ENCODE measurements around the gene LMBR1. TPM values are rescaled to one million over a fixed set of nuclear protein-coding genes. Genes with fewer than 3 reads are reported as not detected.
"Not testable (repeated sequence)": the region's sequence is repeated elsewhere in the genome, so short reads cannot be mapped to it uniquely, and the experiment has no call there.

The LMBR1 gene
- polyA plus RNA-seq, 3 donors from 2014 or later, result 20.2 to 34.3 (median 23.3) TPM

GRCh38 chr7:156858523-156858922, 34.5 kb downstream of the LMBR1 start:
- DNase-seq, result no peak
- Mint-ChIP-seq H3K4me3 (no peak overlapping the region), H3K27me3 (ENCODE audit: low read depth in 3 of 3) (peaks cover 0 to 6% (median 4%) of the 10 kb centered on the region in 3 donors), H3K9me3 (peaks cover 23 to 46% (median 38%) of the 10 kb centered on the region in 6 donors), H3K27ac (peak overlapping the region in 1 of 6 donors; percentile 53), H3K36me3 (peaks cover 47 to 76% (median 61%) of the 10 kb centered on the region in 3 donors), H3K4me1 (peaks cover 4 to 25% of the 10 kb centered on the region in 2 donors)

- Mint-ChIP-seq H3K4me1 (peaks cover 4 to 25% of the 10 kb centered on the region in 2 donors), H3K36me3 (peaks cover 45 to 70% (median 60%) of the 10 kb centered on the region in 3 donors), H3K27me3 (ENCODE audit: low read depth in 3 of 3) (peaks cover 0 to 6% (median 4%) of the 10 kb centered on the region in 3 donors), H3K4me3 (no peak overlapping the region), H3K9me3 (peaks cover 23 to 46% (median 38%) of the 10 kb centered on the region in 6 donors), H3K27ac (no peak overlapping the region)
- DNase-seq, result no peak
Measured at GRCh38 chr7:156857757-156858156, 35.2 kb downstream of the LMBR1 start.

GRCh38 chr7:156854654-156855053, 38.3 kb downstream of the LMBR1 start:
- Mint-ChIP-seq H3K27me3 (ENCODE audit: low read depth in 3 of 3) (peaks cover 0 to 3% (median 0%) of the 10 kb centered on the region in 3 donors), H3K9me3 (peaks cover 15 to 35% (median 31%) of the 10 kb centered on the region in 6 donors), H3K4me1 (peaks cover 4 to 20% of the 10 kb centered on the region in 2 donors), H3K36me3 (peaks cover 23 to 51% (median 37%) of the 10 kb centered on the region in 3 donors), H3K4me3 (no peak overlapping the region), H3K27ac (no peak overlapping the region)
- DNase-seq, result no peak

DNA sequence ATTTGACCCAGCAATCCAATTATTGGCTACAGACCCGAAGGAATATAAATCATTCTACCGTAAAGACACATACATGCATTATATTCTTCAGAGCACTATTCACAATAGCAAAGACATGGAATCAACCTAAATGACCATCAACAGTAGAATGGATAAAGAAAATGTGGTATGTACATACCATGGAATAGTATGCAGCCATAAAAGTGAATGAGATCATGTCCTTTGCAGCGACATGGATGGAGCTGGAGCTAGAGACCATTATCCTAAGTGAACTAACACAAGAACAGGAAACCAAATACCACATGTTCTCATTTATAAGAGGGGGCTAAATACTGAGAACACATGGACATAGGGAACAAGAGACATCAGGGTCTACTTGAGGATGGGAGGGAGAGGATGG, 44.0 kb downstream of the LMBR1 start:
- Mint-ChIP-seq H3K36me3 (peaks cover 0 to 9% (median 3%) of the 10 kb centered on the region in 3 donors), H3K4me1 (peaks cover 10 to 14% of the 10 kb centered on the region in 2 donors), H3K9me3 (peaks cover 0 to under 1% (median 0%) of the 10 kb centered on the region in 6 donors), H3K27me3 (ENCODE audit: low read depth in 3 of 3) (peaks cover 0 to 5% (median 3%) of the 10 kb centered on the region in 3 donors), H3K4me3 (no peak overlapping the region), H3K27ac (peak overlapping the region in 1 of 6 donors; percentile 20)
- no peak for DNase-seq

DNA sequence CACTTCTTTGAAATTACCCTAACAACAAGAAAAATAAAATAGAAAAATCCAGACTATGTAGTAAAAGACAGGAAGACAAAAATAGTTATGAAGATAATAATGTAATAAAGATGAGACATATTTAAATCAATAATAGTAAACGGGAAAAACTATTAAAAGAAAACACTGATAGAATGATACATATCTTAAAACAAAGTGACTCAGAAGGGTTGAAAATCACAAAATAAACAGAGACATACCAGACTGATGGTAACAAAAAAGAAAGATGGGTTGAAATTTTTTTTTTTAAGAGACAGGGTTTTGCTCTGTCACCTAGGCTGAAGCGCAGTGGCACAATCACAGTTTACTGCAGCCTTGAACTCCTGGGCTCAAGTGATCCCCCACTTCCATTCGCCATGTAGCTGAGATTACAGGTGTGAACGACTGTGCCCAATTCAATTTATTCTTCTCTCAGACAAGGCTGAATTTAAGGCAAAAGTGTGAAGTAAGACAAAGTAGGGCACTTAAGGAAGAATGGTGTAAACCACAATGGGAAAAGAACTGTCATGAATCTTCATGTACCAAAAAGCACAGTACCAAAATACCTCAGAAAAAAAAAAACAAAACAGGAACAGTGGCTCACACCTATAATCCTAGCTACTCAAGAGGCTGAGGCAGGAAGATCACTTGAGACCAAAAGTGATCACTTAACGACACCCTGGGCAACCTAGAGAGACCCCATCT, 47.4 kb downstream of the LMBR1 start:
- Mint-ChIP-seq H3K27ac (peak overlapping the region in 3 of 6 donors; percentile 1 to 50 (median 48)), H3K27me3 (ENCODE audit: low read depth in 3 of 3) (peaks cover 0 to 5% (median 3%) of the 10 kb centered on the region in 3 donors), H3K36me3 (peaks cover 0 to 4% (median 3%) of the 10 kb centered on the region in 3 donors), H3K4me1 (peaks cover 10 to 14% of the 10 kb centered on the region in 2 donors), H3K9me3 (no peaks in the 10 kb centered on the region), H3K4me3 (no peak overlapping the region)
- DNase-seq, result no peak

- peaks cover 23 to 25% of the 10 kb centered on the region in 2 donors for H3K4me1 Mint-ChIP-seq
- not testable (repeated sequence) for H3K9me3 Mint-ChIP-seq; H3K4me3 Mint-ChIP-seq; H3K27ac Mint-ChIP-seq; H3K27me3 Mint-ChIP-seq (ENCODE audit: low read depth in 3 of 3); DNase-seq
- H3K36me3 Mint-ChIP-seq, result peaks cover 0 to 11% (median 0%) of the 10 kb centered on the region in 3 donors
Measured at GRCh38 chr7:156843582-156843981, 49.4 kb downstream of the LMBR1 start.

GRCh38 chr7:156843157-156843556, 49.8 kb downstream of the LMBR1 start:
- H3K27me3 Mint-ChIP-seq (ENCODE audit: low read depth in 3 of 3), result no peaks in the 10 kb centered on the region
- no peaks in the 10 kb centered on the region for H3K9me3 Mint-ChIP-seq
- no peak overlapping the region for H3K4me3 Mint-ChIP-seq
- peaks cover 0 to 15% (median 0%) of the 10 kb centered on the region in 3 donors for H3K36me3 Mint-ChIP-seq
- H3K27ac Mint-ChIP-seq, result no peak overlapping the region
- DNase-seq, result no peak
- H3K4me1 Mint-ChIP-seq, result peaks cover 23 to 25% of the 10 kb centered on the region in 2 donors

DNA sequence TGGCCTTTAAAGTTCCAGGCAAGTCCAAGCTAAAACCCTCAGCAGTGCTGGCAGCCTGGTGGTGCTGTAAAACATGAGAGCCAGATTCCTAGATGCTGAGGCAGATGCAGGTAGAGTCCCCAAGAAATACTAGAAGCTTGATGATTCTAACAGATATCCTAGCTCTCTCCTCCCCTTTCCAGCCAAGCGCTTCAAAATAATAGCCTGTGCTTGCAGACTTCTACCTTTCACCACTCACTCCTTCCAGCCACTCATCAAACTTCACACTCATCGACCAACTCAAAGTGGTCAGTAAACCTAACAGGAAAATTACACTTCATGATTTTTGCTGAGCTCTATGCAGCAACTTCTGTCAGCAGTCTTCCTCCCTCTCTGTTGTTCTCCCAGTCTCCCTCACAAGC, 50.2 kb downstream of the LMBR1 start:
- H3K9me3 Mint-ChIP-seq, result no peaks in the 10 kb centered on the region
- no peak for DNase-seq
- peaks cover 23 to 25% of the 10 kb centered on the region in 2 donors for H3K4me1 Mint-ChIP-seq
- H3K27ac Mint-ChIP-seq, result no peak overlapping the region
- H3K4me3 Mint-ChIP-seq, result no peak overlapping the region
- H3K36me3 Mint-ChIP-seq, result peaks cover 0 to 11% (median 0%) of the 10 kb centered on the region in 3 donors
- no peaks in the 10 kb centered on the region for H3K27me3 Mint-ChIP-seq (ENCODE audit: low read depth in 3 of 3)

- peaks cover 23% of the 10 kb centered on the region in 2 donors for H3K4me1 Mint-ChIP-seq
- H3K4me3 Mint-ChIP-seq, result no peak overlapping the region
- DNase-seq, result no peak
- no peaks in the 10 kb centered on the region for H3K27me3 Mint-ChIP-seq (ENCODE audit: low read depth in 3 of 3)
- no peaks in the 10 kb centered on the region for H3K9me3 Mint-ChIP-seq
- H3K27ac Mint-ChIP-seq, result no peak overlapping the region
- H3K36me3 Mint-ChIP-seq, result peaks cover 0 to 11% (median 0%) of the 10 kb centered on the region in 3 donors
Measured at GRCh38 chr7:156842317-156842716, 50.7 kb downstream of the LMBR1 start.

GRCh38 chr7:156841497-156841896, 51.5 kb downstream of the LMBR1 start:
- Mint-ChIP-seq H3K9me3 (no peaks in the 10 kb centered on the region), H3K4me1 (peaks cover 23% of the 10 kb centered on the region in 2 donors), H3K4me3 (no peak overlapping the region), H3K27me3 (ENCODE audit: low read depth in 3 of 3) (no peaks in the 10 kb centered on the region), H3K27ac (no peak overlapping the region), H3K36me3 (peaks cover 0 to 11% (median 0%) of the 10 kb centered on the region in 3 donors)
- no peak for DNase-seq

- H3K4me3 Mint-ChIP-seq, result no peak overlapping the region
- H3K27ac Mint-ChIP-seq, result peak overlapping the region in 1 of 6 donors; percentile 37
- peaks cover 0 to 11% (median 5%) of the 10 kb centered on the region in 3 donors for H3K36me3 Mint-ChIP-seq
- H3K27me3 Mint-ChIP-seq (ENCODE audit: low read depth in 3 of 3), result no peaks in the 10 kb centered on the region
- no peak for DNase-seq
- H3K9me3 Mint-ChIP-seq, result no peaks in the 10 kb centered on the region
- H3K4me1 Mint-ChIP-seq, result peaks cover 15% of the 10 kb centered on the region in 2 donors
Measured at GRCh38 chr7:156840134-156840533, 52.8 kb downstream of the LMBR1 start.

- Mint-ChIP-seq H3K4me3 (no peak overlapping the region), H3K4me1 (peaks cover 11 to 14% of the 10 kb centered on the region in 2 donors), H3K9me3 (no peaks in the 10 kb centered on the region), H3K27me3 (ENCODE audit: low read depth in 3 of 3) (peaks cover 0 to 2% (median 0%) of the 10 kb centered on the region in 3 donors), H3K36me3 (peaks cover 10 to 22% (median 12%) of the 10 kb centered on the region in 3 donors), H3K27ac (no peak overlapping the region)
- DNase-seq, result no peak
Measured at GRCh38 chr7:156836443-156836842, 56.5 kb downstream of the LMBR1 start.

DNA sequence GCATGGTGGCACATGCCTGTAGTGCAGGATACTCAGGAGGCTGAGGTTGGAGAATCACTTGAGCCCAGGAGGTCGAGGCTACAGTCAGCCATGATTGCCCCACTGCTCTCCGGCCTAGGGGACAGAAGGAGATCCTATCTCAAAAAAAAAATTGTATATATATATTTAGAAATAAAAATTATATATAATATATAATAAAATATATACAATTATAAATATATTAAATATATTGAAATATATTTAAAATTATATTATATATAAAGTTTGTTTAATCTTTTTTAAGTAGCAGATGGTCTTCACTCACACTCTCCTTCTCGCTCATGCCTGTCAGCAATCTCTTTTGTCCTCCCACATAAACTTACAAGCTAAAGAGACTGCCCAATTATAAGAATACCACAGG, 58.5 kb downstream of the LMBR1 start:
- DNase-seq, result no peak
- peaks cover 10 to 18% (median 18%) of the 10 kb centered on the region in 3 donors for H3K36me3 Mint-ChIP-seq
- no peak overlapping the region for H3K27ac Mint-ChIP-seq
- H3K4me1 Mint-ChIP-seq, result peaks cover under 1 to 3% of the 10 kb centered on the region in 2 donors
- no peak overlapping the region for H3K4me3 Mint-ChIP-seq
- peaks cover 0 to 2% (median 0%) of the 10 kb centered on the region in 3 donors for H3K27me3 Mint-ChIP-seq (ENCODE audit: low read depth in 3 of 3)
- H3K9me3 Mint-ChIP-seq, result no peaks in the 10 kb centered on the region

GRCh38 chr7:156833312-156833711, 59.7 kb downstream of the LMBR1 start:
- H3K27ac Mint-ChIP-seq, result no peak overlapping the region

More at GRCh38 chr7:156833312-156833711, 59.7 kb downstream of the LMBR1 start:
- Mint-ChIP-seq H3K4me3 (no peak overlapping the region), H3K36me3 (peaks cover 10 to 18% (median 12%) of the 10 kb centered on the region in 3 donors), H3K4me1 (no peaks in the 10 kb centered on the region), H3K9me3 (no peaks in the 10 kb centered on the region), H3K27me3 (ENCODE audit: low read depth in 3 of 3) (peaks cover 0 to 2% (median 0%) of the 10 kb centered on the region in 3 donors)
- DNase-seq, result no peak

All from immature natural killer cell (primary cell).